Glomerular visceral epithelial cell (primary cell): ENCODE results near the gene SLC12A3.

Experiments used
- DNase-seq: peaks from one replicate; pipeline ENCODE4 v3.0.0-alpha.2; 2016; ENCODE audit errors: extremely low spot score

The SLC12A3 gene

GRCh38 chr16:56864960-56865359 lies at the start of gene SLC12A3:
Gene SLC12A3 (plus strand): TSS chr16:56865207. CDS start chr16:56865236, 29 bp downstream.
- DNase-seq, result no peak

DNA sequence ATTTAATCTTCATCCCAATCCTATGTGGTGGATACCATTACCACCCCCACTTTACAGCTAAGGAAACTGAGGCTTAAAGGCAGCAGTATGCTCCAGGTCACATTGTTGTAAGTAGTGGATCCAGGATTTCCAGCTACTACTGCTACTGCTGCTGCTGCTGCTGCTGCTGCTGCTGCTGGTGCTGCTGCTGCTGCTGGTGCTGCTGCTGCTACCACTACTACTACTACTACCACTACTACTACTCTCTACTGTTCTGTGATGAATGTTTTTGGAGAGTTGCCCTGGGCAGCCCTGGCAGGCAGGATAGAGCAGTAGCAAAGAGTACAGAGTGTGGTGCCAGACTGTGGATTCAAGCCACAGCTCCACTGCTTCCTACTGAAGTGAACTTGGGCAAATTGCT lies 49.3 kb upstream of the SLC12A3 start:
- no peak for DNase-seq

- DNase-seq, result no peak
Measured at GRCh38 chr16:56817056-56817455, 48.0 kb upstream of the SLC12A3 start.

DNA sequence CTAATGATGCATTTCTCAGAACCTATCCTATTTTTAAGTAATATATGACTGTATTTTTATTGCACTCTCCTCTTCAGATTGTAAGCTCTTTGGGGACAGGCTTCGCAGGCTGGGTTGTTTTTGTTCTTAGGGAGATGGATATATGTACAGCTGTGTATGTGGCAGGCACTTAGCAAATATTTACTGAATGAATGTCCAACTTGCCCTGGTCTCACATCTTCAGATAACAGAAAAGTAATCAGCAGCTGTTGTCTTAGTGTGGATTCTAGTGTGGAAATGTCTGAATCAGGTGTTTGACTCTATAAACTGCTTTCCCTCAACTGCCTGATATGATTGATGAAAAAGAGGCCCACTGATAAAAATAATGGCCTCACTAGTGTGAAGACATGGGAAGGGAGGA lies 47.1 kb upstream of the SLC12A3 start:
- DNase-seq, result no peak

- no peak for DNase-seq
Measured at GRCh38 chr16:56823081-56823733, 41.8 kb upstream of the SLC12A3 start.

DNA sequence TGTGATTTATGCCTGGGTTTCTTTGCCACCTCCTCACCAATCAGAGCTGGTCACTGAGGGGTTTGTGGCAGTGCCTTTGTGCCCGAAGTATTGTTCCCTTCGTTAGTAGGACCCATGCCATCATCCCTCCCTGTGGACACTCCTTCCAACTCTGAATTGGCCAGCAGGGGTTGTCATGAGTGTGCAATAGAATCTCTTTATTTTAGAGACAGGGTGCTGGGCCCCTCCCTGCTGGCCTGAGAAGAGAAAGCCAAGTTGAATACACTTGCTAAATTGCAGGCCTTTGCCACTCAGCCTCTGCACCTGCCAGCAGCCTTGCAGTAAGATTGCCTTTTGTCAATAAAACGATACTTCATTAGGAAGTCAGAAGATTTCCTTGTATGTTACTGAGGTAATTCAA lies 40.7 kb upstream of the SLC12A3 start:
- DNase-seq, result no peak

DNA sequence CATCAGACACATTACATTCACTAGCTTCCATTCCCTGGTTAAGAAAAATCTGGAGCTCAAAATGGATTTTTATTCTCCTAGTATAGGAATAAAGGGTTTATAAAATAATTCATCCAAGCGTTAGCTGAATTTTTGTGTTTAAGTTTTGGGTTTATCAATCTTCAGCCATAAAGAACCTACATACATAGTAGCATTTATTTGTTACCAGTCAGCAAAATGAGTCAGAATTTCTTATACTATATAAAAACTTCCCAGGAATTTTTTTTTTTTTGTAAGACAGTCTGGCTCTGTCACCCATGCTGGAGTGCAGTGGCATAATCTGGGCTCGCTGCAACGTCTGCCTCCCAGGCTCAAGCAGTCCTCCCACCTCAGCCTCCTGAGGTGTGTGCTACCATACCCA lies 40.2 kb upstream of the SLC12A3 start:
- DNase-seq, result no peak

- no peak for DNase-seq
Measured at GRCh38 chr16:56825826-56826225, 39.2 kb upstream of the SLC12A3 start.

- no peak for DNase-seq
Measured at GRCh38 chr16:56828647-56829046, 36.4 kb upstream of the SLC12A3 start.

DNA sequence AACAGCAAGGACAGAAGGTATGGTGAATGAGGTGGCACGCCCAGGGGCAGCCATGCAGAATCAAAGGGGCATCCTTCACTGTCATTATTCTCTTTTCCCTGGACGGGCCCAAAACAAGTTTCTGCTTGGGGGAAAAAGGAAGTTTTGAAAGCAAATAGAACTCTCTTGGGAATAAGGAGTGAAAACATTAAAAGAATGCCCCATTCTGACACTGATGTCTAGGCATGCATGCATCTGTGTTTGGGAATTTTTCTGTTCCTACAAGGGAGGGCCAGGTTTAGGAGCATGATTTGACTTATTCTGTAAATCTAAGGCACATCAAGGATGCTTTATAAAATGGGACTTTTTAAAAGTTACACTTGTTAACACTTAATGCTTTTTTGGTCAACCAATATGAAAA lies 34.3 kb upstream of the SLC12A3 start:
- DNase-seq, result no peak

GRCh38 chr16:56832768-56833167 lies 32.2 kb upstream of the SLC12A3 start:
- DNase-seq, result no peak

GRCh38 chr16:56833243-56833970 lies 31.6 kb upstream of the SLC12A3 start:
- DNase-seq, result no peak

DNA sequence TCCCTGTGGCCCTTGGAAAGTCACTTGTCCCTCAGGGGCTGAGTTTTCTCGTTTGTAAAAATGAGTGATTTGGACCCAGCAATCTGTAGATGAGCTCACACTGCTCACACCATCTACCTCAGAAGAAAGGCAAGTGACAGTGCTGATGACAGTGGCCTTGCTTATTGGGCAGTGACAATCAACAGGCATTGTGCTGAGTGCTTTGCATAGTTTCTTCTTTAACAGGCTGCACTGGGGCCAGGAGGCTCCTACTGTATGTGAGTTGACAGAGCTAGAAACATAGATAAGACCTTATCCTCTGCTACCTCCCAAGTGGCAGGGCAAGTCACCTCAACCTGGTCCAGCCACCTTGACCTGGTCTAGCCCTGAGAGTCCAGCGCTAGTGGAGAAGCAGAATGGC lies 29.7 kb upstream of the SLC12A3 start:
- DNase-seq, result no peak

GRCh38 chr16:56836410-56837230 lies 28.4 kb upstream of the SLC12A3 start:
- DNase-seq, result no peak

- no peak for DNase-seq
Measured at GRCh38 chr16:56838622-56839337, 26.2 kb upstream of the SLC12A3 start.

GRCh38 chr16:56841233-56841632 lies 23.8 kb upstream of the SLC12A3 start:
- no peak for DNase-seq

DNA sequence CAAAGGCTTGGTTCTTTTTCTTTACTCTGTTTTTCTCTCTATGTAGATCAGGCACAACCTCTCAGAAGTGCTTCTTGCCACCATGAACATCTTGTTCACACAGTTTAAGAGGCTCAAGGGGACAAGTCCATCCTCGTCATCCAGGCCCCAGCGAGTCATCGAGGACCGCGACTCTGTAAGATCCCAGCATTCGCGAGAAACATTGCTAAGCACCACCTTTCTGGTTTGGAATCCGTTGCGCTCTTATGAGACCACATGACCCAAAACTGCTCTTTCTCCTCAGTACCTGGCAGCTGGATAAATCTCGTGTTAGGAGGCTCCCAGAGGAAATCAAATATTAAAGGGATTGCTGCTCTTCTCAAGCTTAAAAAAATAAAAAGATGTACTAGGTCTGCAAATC lies 23.3 kb upstream of the SLC12A3 start:
- DNase-seq, result no peak

DNA sequence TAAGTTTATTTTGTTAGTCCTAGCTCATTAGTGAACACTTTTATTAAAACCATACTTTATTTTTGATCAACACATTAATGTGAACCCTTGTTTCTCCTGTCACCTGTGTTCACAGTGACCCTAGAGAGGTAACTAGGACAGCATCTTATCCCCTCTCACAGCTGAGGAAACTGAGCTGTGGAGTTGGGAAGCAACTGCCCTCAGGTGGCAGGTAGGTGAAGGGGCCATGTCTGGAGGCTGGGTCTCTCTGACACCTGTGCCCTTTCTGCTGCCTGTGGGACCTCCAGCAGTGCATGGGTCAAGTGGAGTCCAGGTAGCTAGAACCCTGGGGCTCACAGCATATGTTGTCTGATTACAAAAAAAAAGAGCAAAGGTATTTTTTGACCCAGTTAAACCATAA lies 22.9 kb upstream of the SLC12A3 start:
- DNase-seq, result no peak

DNA sequence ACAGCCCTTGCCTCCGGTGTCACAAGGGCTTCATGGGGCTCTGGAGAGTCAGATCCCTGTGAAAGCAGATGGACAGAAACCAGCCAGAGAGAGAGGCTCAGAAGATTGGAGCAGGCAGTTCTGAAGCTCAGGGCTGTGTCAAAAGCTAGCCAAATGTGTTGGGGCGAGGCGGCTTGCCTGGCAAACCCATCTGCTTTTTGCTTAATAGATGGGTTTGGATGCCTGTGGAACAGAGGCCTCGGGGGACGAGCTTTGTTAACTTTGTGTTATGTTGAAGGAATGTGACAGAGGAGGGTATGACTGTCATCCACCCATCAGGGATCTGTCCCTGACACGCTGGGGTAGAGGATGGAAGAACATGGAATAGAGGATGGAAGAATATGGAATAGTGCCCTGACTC lies 21.0 kb upstream of the SLC12A3 start:
- no peak for DNase-seq

DNA sequence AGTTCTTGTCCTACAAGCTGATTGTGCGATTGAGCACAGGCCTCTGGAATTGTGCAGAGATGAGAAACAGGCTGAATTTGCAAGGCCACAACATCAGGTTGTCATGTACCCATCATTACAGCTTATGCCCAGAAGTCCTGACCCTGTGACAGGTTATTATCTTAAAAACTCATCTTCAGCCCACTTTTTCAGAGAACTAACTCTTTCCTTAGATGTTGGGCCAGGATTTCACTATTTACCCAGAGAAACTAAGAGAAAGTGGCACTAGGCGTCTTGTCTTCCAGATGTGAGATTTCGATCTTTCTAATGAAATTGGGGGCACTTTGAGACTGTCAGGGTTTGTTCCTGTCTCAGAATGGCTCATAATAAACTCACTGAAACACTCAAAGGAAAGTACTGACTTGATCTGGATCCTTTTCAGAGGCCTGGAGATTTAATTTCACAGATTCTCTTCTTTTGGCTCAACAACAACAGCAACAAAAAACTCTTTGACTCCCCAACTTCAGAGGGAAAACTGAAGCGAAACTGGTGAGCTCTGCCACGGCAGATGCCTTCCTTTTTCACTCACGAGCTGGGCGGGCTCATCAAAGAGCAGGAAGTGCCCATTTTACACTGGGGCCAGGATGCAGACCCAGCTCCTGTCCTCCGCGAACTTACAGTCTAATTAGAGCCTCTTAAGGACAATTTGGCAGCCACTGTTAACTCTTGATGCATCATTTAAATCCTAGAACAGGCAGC lies 17.7 kb upstream of the SLC12A3 start:
- no peak for DNase-seq
